ENCODE results near the gene KRT4.

KRT4 gene

DNA sequence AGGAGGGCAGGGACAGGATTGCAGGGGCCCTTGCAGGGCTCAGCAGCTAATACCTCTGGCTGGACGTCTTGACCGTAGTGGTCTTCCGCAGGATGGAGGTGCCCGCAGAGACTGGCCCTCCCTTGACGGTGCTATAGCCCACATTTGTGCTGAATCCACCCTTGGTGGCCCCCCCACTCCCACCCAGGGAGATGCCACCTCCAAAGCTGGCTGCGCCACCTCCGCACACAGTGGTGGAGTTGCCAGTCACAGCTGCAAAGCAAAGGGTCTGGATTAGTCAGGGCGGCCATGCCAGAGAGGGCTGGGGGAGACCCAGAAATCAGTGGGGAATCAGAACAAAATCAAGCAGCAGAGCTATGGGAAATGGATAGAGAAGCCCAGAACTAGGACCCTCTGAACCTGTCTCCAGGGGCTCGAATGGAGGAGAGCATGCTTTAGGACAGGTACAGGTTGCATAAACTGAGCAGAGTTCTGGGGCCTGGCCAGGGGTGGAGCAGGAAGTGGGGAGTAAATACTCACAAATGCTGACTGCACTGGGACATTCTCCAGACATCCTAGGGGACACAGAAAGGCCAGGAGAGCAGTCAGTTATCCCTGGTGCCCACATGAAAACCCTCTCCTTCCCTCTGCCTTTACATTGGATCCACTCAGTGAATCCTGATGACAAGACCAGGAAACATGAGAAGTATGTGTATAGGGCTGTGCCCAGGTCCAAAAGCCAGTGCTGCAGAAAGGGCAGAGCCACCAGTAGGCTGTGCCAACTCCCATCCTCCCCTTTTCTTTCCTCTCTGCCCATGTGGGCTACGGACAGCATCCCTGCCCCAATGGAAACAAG lies 8.1 kb upstream of the KRT4 start:
- Histone ChIP-seq H3K79me2 (ENCODE audit: control insufficient read depth, insufficient read depth, low read length) (no peaks in the 10 kb centered on the region), H4K5ac (ENCODE audit: low read length) (no peak overlapping the region), H3K4me2 (ENCODE audit: low read length) (no peak overlapping the region), H3K4ac (ENCODE audit: low read depth, low read length) (no peak overlapping the region), H3K18ac (ENCODE audit: low read length) (no peak overlapping the region), H2AK5ac (ENCODE audit: low read length) (no peak overlapping the region), H3K56ac (ENCODE audit: low read length) (no peak overlapping the region), H2BK15ac (replicated peaks; ENCODE audit: low read depth) (no peak overlapping the region), H3K23ac (ENCODE audit: low read length) (no peak overlapping the region), H3K4me3 (ENCODE audit: low read length) (no peak overlapping the region), H3K36me3 (ENCODE audit: control insufficient read depth, insufficient read depth, low read length) (no peaks in the 10 kb centered on the region), H3K4me1 (ENCODE audit: control insufficient read depth, low read depth, low read length) (no peaks in the 10 kb centered on the region), H2BK5ac (ENCODE audit: low read length) (no peak overlapping the region), H3K27me3 (ENCODE audit: insufficient read depth, low read length, poor library complexity) (no peaks in the 10 kb centered on the region), H2BK120ac (ENCODE audit: low read depth, low read length) (no peak overlapping the region), H3K9ac (ENCODE audit: low read length) (no peak overlapping the region), H3K27ac (ENCODE audit: low read depth, low read length) (no peak overlapping the region), H3K79me1 (ENCODE audit: low read length) (no peaks in the 10 kb centered on the region), H4K8ac (ENCODE audit: low read depth, low read length) (no peak overlapping the region)
- no peak for DNase-seq
- WGBS (ENCODE audit: extremely low coverage, insufficient coverage, low lambda C conversion rate), result no CpG with 5 or more reads among the region's 10 CpGs

DNA sequence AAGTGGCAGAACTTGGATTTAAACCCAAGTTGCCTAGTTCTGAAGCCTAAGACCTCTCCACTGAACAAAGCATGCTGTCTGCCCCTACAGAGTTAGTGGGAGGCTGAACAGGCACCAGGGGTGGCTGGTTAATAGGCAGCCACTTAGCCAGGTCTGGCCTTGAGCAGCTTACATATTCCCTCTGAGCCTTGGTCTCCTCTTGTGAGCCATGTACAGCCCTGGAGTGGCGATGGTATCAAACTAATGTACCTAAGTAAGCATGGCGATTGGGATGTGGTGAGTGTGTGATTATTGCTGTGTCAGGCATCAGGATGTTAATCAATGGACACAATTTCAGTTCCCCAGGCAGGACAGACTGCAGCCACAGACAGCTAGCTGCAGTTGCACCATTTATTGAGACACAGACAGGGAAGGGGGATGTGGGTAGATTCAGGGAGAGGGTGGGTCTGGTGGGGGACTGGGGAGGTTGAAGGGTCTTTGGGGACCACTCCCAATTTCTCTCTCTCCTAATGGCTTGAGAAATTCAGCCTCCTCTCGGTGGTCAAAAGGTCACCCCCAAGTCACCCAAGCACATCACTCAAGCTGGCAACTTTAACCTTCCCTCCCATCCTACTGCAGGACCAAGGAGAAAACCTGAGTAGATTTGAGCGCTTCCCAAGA lies 7.3 kb upstream of the KRT4 start:
- WGBS (ENCODE audit: extremely low coverage, insufficient coverage, low lambda C conversion rate), result no CpG with 5 or more reads among the region's 4 CpGs
- H2AK5ac ChIP-seq (ENCODE audit: low read length), result no peak overlapping the region
- no peaks in the 10 kb centered on the region for H3K36me3 ChIP-seq (ENCODE audit: control insufficient read depth, insufficient read depth, low read length)
- H3K79me1 ChIP-seq (ENCODE audit: low read length), result no peaks in the 10 kb centered on the region
- H3K79me2 ChIP-seq (ENCODE audit: control insufficient read depth, insufficient read depth, low read length), result no peaks in the 10 kb centered on the region
- no peak overlapping the region for H3K27ac ChIP-seq (ENCODE audit: low read depth, low read length)
- H3K4me1 ChIP-seq (ENCODE audit: control insufficient read depth, low read depth, low read length), result no peaks in the 10 kb centered on the region
- H3K18ac ChIP-seq (ENCODE audit: low read length), result no peak overlapping the region
- no peak overlapping the region for H3K4me3 ChIP-seq (ENCODE audit: low read length)
- H3K4me2 ChIP-seq (ENCODE audit: low read length), result no peak overlapping the region
- no peaks in the 10 kb centered on the region for H3K27me3 ChIP-seq (ENCODE audit: insufficient read depth, low read length, poor library complexity)
- no peak overlapping the region for H3K4ac ChIP-seq (ENCODE audit: low read depth, low read length)
- H3K9ac ChIP-seq (ENCODE audit: low read length), result no peak overlapping the region
- no peak overlapping the region for H2BK120ac ChIP-seq (ENCODE audit: low read depth, low read length)
- no peak overlapping the region for H2BK15ac ChIP-seq (replicated peaks; ENCODE audit: low read depth)
- no peak overlapping the region for H3K23ac ChIP-seq (ENCODE audit: low read length)
- no peak overlapping the region for H4K8ac ChIP-seq (ENCODE audit: low read depth, low read length)
- no peak overlapping the region for H2BK5ac ChIP-seq (ENCODE audit: low read length)
- no peak for DNase-seq
- H4K5ac ChIP-seq (ENCODE audit: low read length), result no peak overlapping the region
- H3K56ac ChIP-seq (ENCODE audit: low read length), result no peak overlapping the region

- no peak for DNase-seq
- no peak overlapping the region for H2BK120ac ChIP-seq (ENCODE audit: low read depth, low read length)
- H3K79me1 ChIP-seq (ENCODE audit: low read length), result no peaks in the 10 kb centered on the region
- no peak overlapping the region for H2AK5ac ChIP-seq (ENCODE audit: low read length)
- H3K4ac ChIP-seq (ENCODE audit: low read depth, low read length), result no peak overlapping the region
- H3K56ac ChIP-seq (ENCODE audit: low read length), result no peak overlapping the region
- no peak overlapping the region for H3K4me2 ChIP-seq (ENCODE audit: low read length)
- no peaks in the 10 kb centered on the region for H3K27me3 ChIP-seq (ENCODE audit: insufficient read depth, low read length, poor library complexity)
- H3K4me1 ChIP-seq (ENCODE audit: control insufficient read depth, low read depth, low read length), result no peaks in the 10 kb centered on the region
- H2BK15ac ChIP-seq (replicated peaks; ENCODE audit: low read depth), result no peak overlapping the region
- no peak overlapping the region for H3K27ac ChIP-seq (ENCODE audit: low read depth, low read length)
- H3K79me2 ChIP-seq (ENCODE audit: control insufficient read depth, insufficient read depth, low read length), result no peaks in the 10 kb centered on the region
- H3K9ac ChIP-seq (ENCODE audit: low read length), result no peak overlapping the region
- WGBS (ENCODE audit: extremely low coverage, insufficient coverage, low lambda C conversion rate), result no CpG with 5 or more reads among the region's 6 CpGs
- no peak overlapping the region for H4K8ac ChIP-seq (ENCODE audit: low read depth, low read length)
- H2BK5ac ChIP-seq (ENCODE audit: low read length), result no peak overlapping the region
- no peaks in the 10 kb centered on the region for H3K36me3 ChIP-seq (ENCODE audit: control insufficient read depth, insufficient read depth, low read length)
- no peak overlapping the region for H3K18ac ChIP-seq (ENCODE audit: low read length)
- no peak overlapping the region for H4K5ac ChIP-seq (ENCODE audit: low read length)
- no peak overlapping the region for H3K4me3 ChIP-seq (ENCODE audit: low read length)
- H3K23ac ChIP-seq (ENCODE audit: low read length), result no peak overlapping the region
These were observed 6.6 kb upstream of the KRT4 start for GRCh38 chr12:52820521-52820920.

DNA sequence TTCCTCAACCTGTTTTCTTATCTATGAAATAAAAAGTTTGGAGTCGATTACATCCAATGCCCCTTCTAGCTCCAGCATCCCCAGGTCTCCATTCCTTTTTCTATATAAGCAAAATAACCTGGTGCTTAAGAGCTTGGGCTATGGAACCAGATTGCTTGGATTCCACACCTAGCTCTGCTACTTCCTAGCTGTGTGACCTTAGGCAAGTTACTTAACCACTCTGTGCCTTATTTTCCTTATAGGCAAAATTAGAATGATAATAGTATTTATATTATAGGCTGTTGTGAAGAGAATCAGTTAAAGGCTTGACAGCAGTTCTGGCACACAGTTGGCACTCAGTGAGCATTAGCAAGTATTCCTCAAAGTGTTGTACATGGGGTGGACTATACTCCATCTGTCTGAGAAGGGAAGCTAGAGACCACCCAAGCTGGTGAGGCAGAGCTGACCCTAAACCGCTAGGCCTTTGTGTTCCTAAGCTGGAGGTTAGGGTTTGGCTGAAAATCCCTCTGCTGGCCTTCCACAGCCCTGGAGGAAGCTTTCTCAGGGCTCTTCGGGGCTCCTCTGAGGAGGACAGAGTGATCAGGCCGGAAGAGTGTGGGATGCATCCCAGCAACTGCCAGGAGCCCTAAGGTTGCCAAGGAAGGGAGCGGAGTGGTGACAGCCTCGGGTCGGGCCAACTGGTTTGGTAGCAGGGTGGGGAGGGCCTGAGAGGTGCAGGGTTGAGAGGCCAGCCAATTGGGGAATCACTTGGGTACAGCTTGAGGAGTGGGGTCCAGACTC lies 6.0 kb upstream of the KRT4 start:
- Histone ChIP-seq H4K8ac (ENCODE audit: low read depth, low read length) (no peak overlapping the region), H3K18ac (ENCODE audit: low read length) (no peak overlapping the region), H3K56ac (ENCODE audit: low read length) (no peak overlapping the region), H3K27me3 (ENCODE audit: insufficient read depth, low read length, poor library complexity) (no peaks in the 10 kb centered on the region), H2BK5ac (ENCODE audit: low read length) (no peak overlapping the region), H3K4me2 (ENCODE audit: low read length) (no peak overlapping the region), H3K36me3 (ENCODE audit: control insufficient read depth, insufficient read depth, low read length) (no peaks in the 10 kb centered on the region), H4K5ac (ENCODE audit: low read length) (no peak overlapping the region), H3K9ac (ENCODE audit: low read length) (no peak overlapping the region), H3K79me2 (ENCODE audit: control insufficient read depth, insufficient read depth, low read length) (no peaks in the 10 kb centered on the region), H2BK120ac (ENCODE audit: low read depth, low read length) (no peak overlapping the region), H3K4me3 (ENCODE audit: low read length) (no peak overlapping the region), H3K23ac (ENCODE audit: low read length) (no peak overlapping the region), H2BK15ac (replicated peaks; ENCODE audit: low read depth) (no peak overlapping the region), H2AK5ac (ENCODE audit: low read length) (no peak overlapping the region), H3K4me1 (ENCODE audit: control insufficient read depth, low read depth, low read length) (no peaks in the 10 kb centered on the region), H3K79me1 (ENCODE audit: low read length) (no peaks in the 10 kb centered on the region), H3K27ac (ENCODE audit: low read depth, low read length) (no peak overlapping the region), H3K4ac (ENCODE audit: low read depth, low read length) (no peak overlapping the region)
- DNase-seq, result no peak
- no CpG with 5 or more reads among the region's 7 CpGs for WGBS (ENCODE audit: extremely low coverage, insufficient coverage, low lambda C conversion rate)

DNA sequence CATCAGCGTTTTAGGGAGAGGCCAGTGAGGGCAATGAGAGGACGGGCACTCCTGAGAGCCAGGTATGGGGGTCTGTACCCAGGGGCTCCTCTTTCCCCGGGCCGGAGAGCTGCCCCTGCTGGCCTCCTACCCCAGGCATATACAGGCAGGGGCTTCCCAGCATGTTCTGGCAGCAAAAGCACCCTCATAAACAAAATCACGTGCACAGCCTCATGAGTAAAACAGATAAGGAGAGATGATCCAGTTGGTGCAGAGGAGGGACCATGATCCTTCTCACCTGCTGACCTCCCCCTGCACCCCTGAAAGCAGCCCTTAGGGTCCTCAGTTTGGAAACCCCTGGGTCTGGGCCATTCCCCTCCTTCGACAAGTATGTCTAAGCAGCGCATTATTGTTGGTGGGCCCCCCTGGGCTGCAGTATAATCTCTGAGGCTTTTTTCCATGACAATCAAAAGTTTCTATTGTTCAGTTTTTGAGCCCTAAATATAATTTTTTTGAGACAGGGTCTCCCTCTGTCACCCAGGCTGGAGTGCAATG lies 5.0 kb upstream of the KRT4 start:
- Histone ChIP-seq H2BK5ac (ENCODE audit: low read length) (no peak overlapping the region), H3K4ac (ENCODE audit: low read depth, low read length) (no peak overlapping the region), H4K5ac (ENCODE audit: low read length) (no peak overlapping the region), H3K79me1 (ENCODE audit: low read length) (no peaks in the 10 kb centered on the region), H3K27me3 (ENCODE audit: insufficient read depth, low read length, poor library complexity) (no peaks in the 10 kb centered on the region), H3K9ac (ENCODE audit: low read length) (no peak overlapping the region), H3K4me1 (ENCODE audit: control insufficient read depth, low read depth, low read length) (no peaks in the 10 kb centered on the region), H3K4me3 (ENCODE audit: low read length) (no peak overlapping the region), H3K18ac (ENCODE audit: low read length) (no peak overlapping the region), H2AK5ac (ENCODE audit: low read length) (no peak overlapping the region), H4K8ac (ENCODE audit: low read depth, low read length) (no peak overlapping the region), H3K4me2 (ENCODE audit: low read length) (no peak overlapping the region), H3K56ac (ENCODE audit: low read length) (no peak overlapping the region), H3K36me3 (ENCODE audit: control insufficient read depth, insufficient read depth, low read length) (no peaks in the 10 kb centered on the region), H3K23ac (ENCODE audit: low read length) (no peak overlapping the region), H3K79me2 (ENCODE audit: control insufficient read depth, insufficient read depth, low read length) (no peaks in the 10 kb centered on the region), H3K27ac (ENCODE audit: low read depth, low read length) (no peak overlapping the region), H2BK120ac (ENCODE audit: low read depth, low read length) (no peak overlapping the region), H2BK15ac (replicated peaks; ENCODE audit: low read depth) (no peak overlapping the region)
- WGBS (ENCODE audit: extremely low coverage, insufficient coverage, low lambda C conversion rate), result no CpG with 5 or more reads among the region's 7 CpGs
- no peak for DNase-seq
